ENCODE measurements around the gene SLC47A1. TPM values are rescaled to one million over a fixed set of nuclear protein-coding genes. Genes with fewer than 3 reads are reported as not detected.
"Not testable (repeated sequence)": the region's sequence is repeated elsewhere in the genome, so short reads cannot be mapped to it uniquely, and the experiment has no call there.

The SLC47A1 gene
- total RNA-seq, 1 experiment from 2014 or later: 1.3 TPM

- DNase-seq (ENCODE audit: low spot score): not testable (repeated sequence)
Observed at GRCh38 chr17:19519388-19520291, 14.0 kb upstream of the SLC47A1 start.

- DNase-seq (ENCODE audit: low spot score): no peak
Observed at GRCh38 chr17:19520641-19521040, 13.0 kb upstream of the SLC47A1 start.

- DNase-seq (ENCODE audit: low spot score): no peak
Observed at GRCh38 chr17:19523690-19524089, 10.0 kb upstream of the SLC47A1 start.

- not testable (repeated sequence) for DNase-seq (ENCODE audit: low spot score)
Observed at GRCh38 chr17:19526950-19527349, 6.7 kb upstream of the SLC47A1 start.

DNA sequence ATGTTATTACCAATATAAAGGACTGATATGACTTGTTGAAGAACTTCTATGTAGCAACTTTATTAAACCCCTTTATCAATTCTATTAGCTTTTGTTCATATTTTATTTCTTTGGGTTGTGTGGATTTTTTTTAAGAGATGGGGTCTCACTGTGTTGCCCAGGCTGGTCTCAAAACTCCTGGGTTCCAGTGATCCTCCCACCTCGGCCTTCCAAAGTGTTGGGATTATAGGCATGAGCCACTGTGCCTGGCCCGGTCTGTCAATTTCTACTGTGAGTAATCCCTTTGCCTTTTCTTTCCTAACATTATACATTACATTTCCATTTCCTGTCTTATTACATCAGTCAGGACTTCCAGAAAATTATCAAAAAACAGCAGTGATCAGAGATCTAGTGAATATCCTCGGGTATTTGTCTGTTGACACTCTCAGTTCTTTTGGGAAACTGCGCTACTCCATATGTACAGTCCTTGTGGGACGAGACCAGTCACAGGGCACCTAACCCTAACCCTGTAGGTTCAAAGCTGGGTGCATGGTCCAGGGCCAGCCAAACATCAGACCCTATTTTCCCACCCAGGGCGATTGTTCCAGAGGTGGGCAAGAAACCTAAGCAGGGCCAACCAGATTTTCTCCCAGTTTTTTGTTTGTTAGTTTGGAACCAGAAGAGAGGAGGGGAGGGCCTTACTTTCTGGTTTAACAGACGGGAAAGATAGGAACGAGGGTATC is 1.7 kb upstream of the SLC47A1 start:
- DNase-seq (ENCODE audit: low spot score): no peak

- DNase-seq (ENCODE audit: low spot score): no peak
Observed at GRCh38 chr17:19533036-19533717, 477 bp upstream of the SLC47A1 start.

DNA sequence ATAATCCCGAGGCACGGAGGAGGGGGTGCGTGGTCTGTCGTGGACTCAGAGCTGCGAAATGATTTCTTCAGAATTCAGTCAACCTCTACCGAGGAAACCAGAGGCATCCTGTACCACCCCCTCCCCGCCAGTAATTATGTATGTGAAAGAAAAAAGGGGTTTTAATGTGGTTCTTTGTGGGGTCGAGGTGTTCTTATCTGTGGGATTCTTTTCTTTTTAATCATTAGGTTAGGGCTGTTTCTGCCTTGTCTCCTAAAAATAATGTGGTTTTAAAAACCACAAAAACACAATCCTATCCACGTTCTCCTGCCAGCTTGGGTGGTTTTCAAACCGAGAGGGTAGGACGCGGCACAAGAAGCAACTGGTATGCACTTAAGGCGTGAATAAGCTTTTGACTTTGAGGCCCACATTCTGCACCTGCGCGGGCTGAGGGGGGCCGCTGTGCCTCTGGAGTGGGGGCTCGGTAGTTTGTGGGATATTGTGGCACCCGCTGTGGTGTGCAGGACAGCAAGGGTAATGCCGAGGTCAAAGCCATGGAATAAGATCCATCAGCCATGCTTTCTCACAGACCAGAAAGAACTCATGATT is 1.0 kb downstream of the SLC47A1 start:
- DNase-seq (ENCODE audit: low spot score): peak; percentile 23

- DNase-seq (ENCODE audit: low spot score): no peak
Observed at GRCh38 chr17:19537111-19537510, 3.5 kb downstream of the SLC47A1 start.

DNA sequence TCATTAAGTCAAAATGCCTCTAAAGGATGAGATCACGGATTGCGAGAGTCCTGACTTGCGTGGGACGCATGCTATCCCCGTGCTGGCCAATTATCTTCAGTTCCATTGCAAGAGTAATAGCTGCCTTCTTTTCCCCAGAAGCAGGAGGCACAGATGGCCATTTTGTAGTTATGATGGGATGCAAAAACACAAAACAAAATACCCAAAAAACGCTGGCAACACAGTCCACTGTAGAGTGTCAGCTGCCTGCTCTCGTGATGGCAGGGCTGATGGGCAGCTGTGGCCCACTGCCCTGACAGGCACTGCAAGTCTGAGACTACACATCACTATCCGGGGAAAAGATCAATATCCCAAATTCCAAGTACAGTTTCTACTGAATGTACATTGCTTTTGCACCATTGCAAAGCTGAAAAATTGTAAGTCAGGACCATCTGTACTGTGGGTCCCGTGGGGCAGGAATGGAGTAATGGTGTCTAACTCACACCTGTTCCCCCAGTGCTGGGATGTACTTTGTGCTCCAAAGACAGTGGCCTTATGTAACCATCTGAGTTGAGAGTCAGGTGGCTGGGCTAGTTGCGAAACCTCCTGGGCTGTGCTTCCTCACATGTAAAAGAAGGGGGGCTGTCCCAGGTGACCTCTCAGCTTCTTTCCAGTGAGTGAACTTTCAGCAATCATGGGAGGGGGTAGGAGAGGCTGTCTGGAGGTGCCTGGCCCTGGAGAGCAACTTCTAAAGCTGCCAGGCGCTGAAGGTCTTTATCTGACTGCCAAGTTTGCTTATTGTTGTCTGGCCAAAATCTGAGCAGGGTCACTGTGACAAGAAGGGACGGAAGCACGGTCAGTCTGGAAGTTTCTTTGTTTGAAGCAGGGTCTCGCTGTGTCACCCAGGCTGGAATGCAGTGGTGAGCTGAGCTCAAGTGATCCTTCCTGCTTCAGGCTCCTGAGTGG is 4.7 kb downstream of the SLC47A1 start:
- DNase-seq (ENCODE audit: low spot score): no peak

DNA sequence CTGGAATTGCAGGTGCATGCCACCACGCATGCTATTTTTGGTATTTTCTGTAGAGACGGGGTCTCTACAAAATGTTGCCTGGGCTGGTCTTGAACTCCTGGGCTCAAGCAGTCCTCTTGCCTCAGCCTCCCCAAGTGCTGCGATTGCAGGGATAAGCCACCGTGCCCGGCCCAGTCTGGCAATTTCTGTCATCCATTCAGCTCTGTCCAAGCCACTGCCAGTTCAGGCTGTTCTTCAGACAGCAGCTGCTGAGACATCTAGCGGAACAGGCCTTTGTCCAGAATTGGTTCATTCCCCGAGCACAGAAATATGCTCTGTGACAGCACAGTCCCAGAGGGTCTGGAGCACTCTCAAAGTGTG is 5.4 kb downstream of the SLC47A1 start:
- DNase-seq (ENCODE audit: low spot score): no peak

DNA sequence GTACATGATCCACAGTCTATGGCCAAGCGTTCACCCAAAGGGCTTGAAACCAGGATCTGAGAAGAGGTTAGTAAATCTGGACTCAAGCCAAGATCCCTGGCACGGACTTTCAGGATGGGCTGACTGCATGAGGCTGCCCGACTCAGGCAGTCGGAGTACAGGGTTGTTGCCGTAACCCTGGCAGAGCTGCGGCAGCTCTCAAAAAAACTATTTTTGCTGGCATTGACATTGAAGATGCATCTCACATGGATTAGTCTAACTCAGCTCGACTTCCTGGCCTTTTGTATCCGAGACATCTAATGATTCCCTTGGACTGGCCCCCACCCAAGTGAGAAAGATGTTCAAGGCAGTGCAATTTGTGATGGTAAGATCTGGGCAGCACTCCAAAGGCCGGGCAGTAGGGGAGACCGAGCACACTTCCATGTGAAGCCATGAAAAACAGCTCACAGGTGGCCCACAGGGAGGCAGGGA is 6.2 kb downstream of the SLC47A1 start:
- DNase-seq (ENCODE audit: low spot score): no peak

- DNase-seq (ENCODE audit: low spot score): no peak
Observed at GRCh38 chr17:19540706-19541370, 7.2 kb downstream of the SLC47A1 start.

DNA sequence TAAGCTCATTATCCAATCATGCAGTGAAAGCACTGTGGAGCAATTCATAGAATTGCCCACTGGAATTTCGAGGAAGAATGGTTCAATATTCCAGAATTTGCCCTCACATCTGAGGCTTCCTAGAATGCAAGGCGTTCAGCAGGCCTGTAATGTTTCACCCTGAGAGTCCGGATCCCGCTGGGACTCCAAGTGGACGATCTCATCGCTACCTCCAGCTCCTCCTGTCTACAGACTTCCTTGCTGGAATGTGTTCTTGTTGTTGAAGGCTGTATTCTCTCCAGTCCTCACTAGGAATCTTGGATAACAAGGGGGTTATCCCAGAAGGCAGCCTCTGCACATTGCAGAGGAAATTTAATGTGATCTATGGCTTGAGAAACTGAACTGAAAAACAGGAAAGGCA is 7.8 kb downstream of the SLC47A1 start:
- no peak for DNase-seq (ENCODE audit: low spot score)

GRCh38 chr17:19542247-19542646 is 8.6 kb downstream of the SLC47A1 start:
- DNase-seq (ENCODE audit: low spot score): no peak

DNA sequence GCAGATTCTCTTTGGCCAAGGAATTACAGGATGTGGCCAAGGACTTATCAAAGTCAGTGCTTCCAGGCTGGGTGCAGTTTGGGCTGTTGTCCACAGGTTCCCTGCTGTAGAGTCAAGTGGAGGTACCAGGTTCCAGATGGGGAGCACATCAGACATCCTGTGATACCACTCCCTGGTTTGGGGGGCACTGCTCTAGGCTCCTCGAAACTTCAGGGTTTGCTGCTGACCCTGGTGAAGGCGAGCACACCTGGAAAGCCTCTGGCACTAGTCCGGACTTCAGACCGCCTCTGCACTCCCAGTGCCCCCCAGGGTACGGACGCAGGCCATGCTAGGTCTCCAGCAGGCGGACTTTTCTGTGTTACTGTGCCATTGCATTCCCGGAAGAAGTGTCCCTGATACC is 10.7 kb downstream of the SLC47A1 start:
- no peak for DNase-seq (ENCODE audit: low spot score)

DNA sequence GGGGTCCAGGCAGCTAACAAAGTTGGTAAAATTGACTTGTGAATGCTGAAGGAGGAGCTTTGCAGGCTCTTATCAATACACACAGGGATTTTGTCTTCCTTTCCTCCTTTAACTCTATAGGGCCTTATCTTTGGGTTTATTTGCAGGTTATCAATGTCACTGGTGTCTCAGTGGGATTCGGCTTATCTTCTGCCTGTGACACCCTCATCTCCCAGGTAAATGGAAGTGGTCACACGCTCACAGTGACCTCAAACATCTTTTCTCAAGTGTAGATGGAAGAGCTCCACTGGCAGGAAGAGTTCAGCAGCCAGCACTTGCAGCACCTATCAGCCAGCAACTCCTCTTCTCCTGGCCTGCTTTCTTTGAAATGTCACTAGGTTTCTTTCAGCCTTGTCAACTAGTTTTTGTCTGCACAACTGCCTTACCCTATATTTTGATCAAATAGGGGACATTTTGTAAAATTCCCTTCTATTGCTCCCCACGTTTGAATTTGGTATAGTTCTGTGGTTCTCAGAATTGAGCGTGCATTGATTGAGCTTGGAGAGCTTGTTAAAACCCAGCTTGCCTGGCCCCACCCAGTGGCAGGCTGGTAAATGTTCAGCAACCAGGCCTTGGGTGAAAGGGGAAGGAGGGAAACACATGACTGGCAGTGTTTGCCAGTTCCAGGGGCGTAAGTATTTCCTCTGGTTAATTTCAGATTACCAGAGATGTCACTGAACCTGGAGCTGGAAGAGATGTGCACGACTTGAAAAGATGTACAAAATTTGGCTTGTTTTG is 12.8 kb downstream of the SLC47A1 start:
- DNase-seq (ENCODE audit: low spot score): no peak

DNA sequence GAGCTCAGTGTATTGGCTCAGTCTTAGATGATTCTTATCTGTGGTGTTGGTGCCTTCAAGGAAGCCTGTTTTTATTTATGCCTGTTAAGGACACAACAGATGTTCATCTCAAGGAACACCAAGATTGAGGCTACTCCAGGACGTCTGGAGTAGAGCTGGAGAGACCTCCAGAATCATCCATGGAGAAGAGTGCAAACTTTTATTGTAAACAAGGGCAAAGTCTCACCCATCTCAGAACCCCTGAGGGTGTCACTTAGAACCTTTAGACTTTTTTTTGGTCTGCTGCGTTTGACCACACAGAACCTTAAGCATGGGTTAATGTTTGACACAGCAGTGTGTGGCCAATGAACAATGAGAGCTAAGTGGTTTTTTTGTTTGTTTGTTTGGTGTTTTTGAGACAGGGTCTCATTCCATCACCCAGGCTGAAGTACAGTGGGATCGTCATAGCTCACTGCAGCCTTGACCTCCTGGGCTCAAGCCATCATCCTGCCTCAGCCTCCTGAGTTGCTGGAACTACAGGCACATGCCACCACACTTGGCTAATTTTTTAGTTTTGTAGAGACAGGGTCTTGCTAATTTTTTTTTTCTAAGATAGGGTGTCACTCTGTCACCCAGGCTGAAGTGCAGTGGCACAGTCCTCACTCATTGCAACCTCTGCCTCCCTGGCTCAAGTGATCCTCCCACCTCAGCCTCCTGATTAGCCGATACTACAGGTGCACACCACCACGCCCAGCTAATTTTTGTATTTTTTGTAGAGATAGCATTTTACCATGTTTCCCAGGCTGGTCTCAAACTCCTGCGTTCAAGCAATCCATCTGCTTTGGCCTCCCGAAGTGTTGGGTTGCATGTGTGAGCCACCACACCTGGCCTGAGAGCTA is 16.3 kb downstream of the SLC47A1 start:
- no peak for DNase-seq (ENCODE audit: low spot score)

GRCh38 chr17:19551165-19551564 is 17.5 kb downstream of the SLC47A1 start:
- DNase-seq (ENCODE audit: low spot score): no peak
